GM23338 (cell line): ENCODE results near the gene PIGN. TPM values are rescaled to one million over a fixed set of nuclear protein-coding genes. Genes with fewer than 3 reads are reported as not detected.

Source experiments
- CREB1 ChIP-seq: fragments of 250-450 bp; sonication (Bioruptor Pico); IDR thresholded peaks from 2 replicates; pipeline ENCODE4 v1.5.0; 2020; ENCODE audit warnings: low read depth, mild to moderate bottlenecking, moderate library complexity
- CTCF ChIP-seq, 2 experiments: fragments of 200-600 bp in 1 of 2; sonication (generic) in 1 of 2; conservative IDR thresholded peaks; 2 replicates each; pipeline versions ENCODE4 v1.5.1 to v1.6.1; 2016 to 2017; ENCODE audit warnings: antibody characterized with exemption in 2 of 2, low read depth in 2 of 2, mild to moderate bottlenecking in 2 of 2, moderate library complexity in 1 of 2
- ETS1 ChIP-seq: IDR thresholded peaks from 2 replicates; pipeline ENCODE4 v1.6.1; 2016; ENCODE audit warnings: antibody characterized with exemption
- EZH2 ChIP-seq: fragments of 200-600 bp; sonication (generic); IDR thresholded peaks from one replicate; pipeline ENCODE4 v1.8.0; 2017; ENCODE audit warnings: antibody characterized with exemption, mild to moderate bottlenecking, low read depth; ENCODE audit not compliant: unreplicated experiment
- EZH2phosphoT487 ChIP-seq: fragments of 200-600 bp; sonication (generic); IDR thresholded peaks from one replicate; pipeline ENCODE4 v1.8.1; 2018; ENCODE audit warnings: antibody characterized with exemption; ENCODE audit not compliant: unreplicated experiment
- JUNB ChIP-seq: IDR thresholded peaks from one replicate; pipeline ENCODE4 v1.6.1; 2016; ENCODE audit warnings: antibody characterized with exemption; ENCODE audit not compliant: unreplicated experiment
- NANOG ChIP-seq: IDR thresholded peaks from 2 replicates; pipeline ENCODE4 v1.6.1; 2016; ENCODE audit warnings: antibody characterized with exemption, borderline replicate concordance
- REST ChIP-seq: IDR thresholded peaks from one replicate; pipeline ENCODE4 v1.6.1; 2018; ENCODE audit warnings: antibody characterized with exemption; ENCODE audit not compliant: unreplicated experiment
- ZNF114 ChIP-seq: fragments of 250-450 bp; sonication (Bioruptor Pico); IDR thresholded peaks from 2 replicates; pipeline ENCODE4 v1.5.0; 2020; ENCODE audit warnings: mild to moderate bottlenecking, moderate library complexity
- ZNF331 ChIP-seq: fragments of 250-450 bp; sonication (Bioruptor Pico); IDR thresholded peaks from 2 replicates; pipeline ENCODE4 v1.5.0; 2020; ENCODE audit warnings: low read depth, mild to moderate bottlenecking, moderate library complexity
- ZNF462 ChIP-seq: fragments of 250-450 bp; sonication (Bioruptor Pico); IDR thresholded peaks from 2 replicates; pipeline ENCODE4 v1.5.0; 2020; ENCODE audit warnings: mild to moderate bottlenecking, moderate library complexity
- polyA plus RNA-seq: library from polyadenylated mRNA; unstranded; fragments of >200 nt; fragmentation: Nextera tagmentation; extraction: Ambion mirVana; gene quantifications from 2 replicates; pipeline ENCODE4 v1.2.1, GENCODE V29; 2016
- total RNA-seq: library from RNA; depleted of rRNA; stranded (reverse); fragments of >200 nt; shearing (Covaris generic); gene quantifications from 2 replicates; pipeline ENCODE4 v1.2.3, GENCODE V29; 2014

Gene PIGN
- total and polyA plus RNA-seq, 2 experiments from 2014 or later: 9.4 to 33.0 TPM

GRCh38 chr18:62073461-62074281 lies 113.2 kb downstream of the PIGN start (continued):
- TF ChIP-seq ZNF462 (CRISPR knock-in tag): no peak
- TF ChIP-seq ZNF114 (CRISPR knock-in tag): no peak
- TF ChIP-seq CTCF (conservative IDR thresholded peaks at IDR 0.05; ENCODE audit: low read depth in 2 of 2): no peak
- no peak for TF ChIP-seq ETS1
- TF ChIP-seq EZH2: no peak
- no peak for TF ChIP-seq CREB1
- TF ChIP-seq ZNF331: no peak
- TF ChIP-seq JUNB: no peak
- no peak for TF ChIP-seq EZH2phosphoT487
- no peak for TF ChIP-seq NANOG
- TF ChIP-seq REST: no peak
